Suprapubic skin (tissue), 4 donors: ENCODE data around the gene TCHP.

ENCODE experiments used
- CTCF ChIP-seq, 2 donors: fragments of 200-600 bp in 1 of 2; fragments of 450-650 bp in 1 of 2; sonication (generic) in 1 of 2; IDR thresholded peaks; one replicate each; pipeline ENCODE4 v1.5.1; 2016 to 2019; ENCODE audit warnings: antibody characterized with exemption in 2 of 2, mild to moderate bottlenecking in 1 of 2, moderate library complexity in 1 of 2
- EP300 ChIP-seq: sonication (generic); formaldehyde crosslinking; IDR thresholded peaks from one replicate; pipeline ENCODE4 v1.6.1; 2017; ENCODE audit warnings: antibody characterized with exemption
- POLR2AphosphoS5 ChIP-seq, 3 donors: sonication (generic); formaldehyde crosslinking; IDR thresholded peaks; one replicate each; pipeline ENCODE4 v1.6.1; 2017; ENCODE audit warnings: antibody characterized with exemption in 3 of 3

GRCh38 chr12:109902891-109903418 lies 2.9 kb downstream of the TCHP start:
- TF ChIP-seq CTCF (IDR thresholded peaks at IDR 0.05), result no peak
- TF ChIP-seq POLR2AphosphoS5 (IDR thresholded peaks at IDR 0.05), result no peak
- TF ChIP-seq EP300, result no peak
